Mucosa of descending colon (tissue), 3 donors: ENCODE measurements around the gene COL8A1. TPM values are rescaled to one million over a fixed set of nuclear protein-coding genes. Genes with fewer than 3 reads are reported as not detected.

Experiments used
- ATAC-seq: fragments of 200-7000 bp; cut with Tn5 transposase; one replicate; pipeline ENCODE4 v1.9.1; 2020; ENCODE audit warnings: mild to moderate bottlenecking, moderate library complexity
- DNase-seq, 3 donors: peaks; one replicate each; pipeline ENCODE4 v3.0.0-alpha.2; 2020
- H3K36me3 ChIP-seq: fragments of 200-600 bp; one replicate; pipeline ENCODE4 v1.8.0; 2021; ENCODE audit warnings: low read depth, mild to moderate bottlenecking
- H3K4me1 ChIP-seq: fragments of 200-600 bp; one replicate; pipeline ENCODE4 v1.8.0; 2021; ENCODE audit warnings: low read depth, mild to moderate bottlenecking
- H3K4me3 ChIP-seq: fragments of 200-600 bp; one replicate; pipeline ENCODE4 v1.8.0; 2021; ENCODE audit warnings: mild to moderate bottlenecking
- H3K9me3 ChIP-seq: fragments of 200-600 bp; one replicate; pipeline ENCODE4 v1.8.0; 2021; ENCODE audit warnings: mild to moderate bottlenecking
- intact Hi-C, 2 donors: fragments of 100-400 bp; cut with DNase I in 1 of 2; cut with micrococcal nuclease in 1 of 2; formaldehyde crosslinking; loops; one replicate each; pipeline versions ENCODE4 v1.11.0 to v1.11.1; 2022; cut with DNase I, micrococcal nuclease
- total RNA-seq, 3 donors: library from RNA; stranded (reverse); fragmentation: NEBNext Ultra II Directional in 2 of 3; extraction: Animal tissue kit (Norgen Biotek cat#: 25700) in 2 of 3; gene quantifications; one replicate each; pipeline versions ENCODE4 v1.2.1 to v1.2.4, GENCODE V29; 2021 to 2023
- TF ChIP-seq, protein P1 (sequence below): fragments of 200-600 bp; IDR thresholded peaks from one replicate; pipeline ENCODE4 v1.8.0; 2022; ENCODE audit warnings: antibody characterized with exemption, mild to moderate bottlenecking
- donor health status: DM: no; HTN: no; CAD: no; lungs with moderate emphysema.
- donor health status: DM: no; HTN: no; CAD: no.
- donor health status: DM: no; HTN: yes; CAD: no.

COL8A1 gene
- total RNA-seq, 3 donors from 2014 or later, result 0.75 to 7.6 (median 3.8) TPM

DNA sequence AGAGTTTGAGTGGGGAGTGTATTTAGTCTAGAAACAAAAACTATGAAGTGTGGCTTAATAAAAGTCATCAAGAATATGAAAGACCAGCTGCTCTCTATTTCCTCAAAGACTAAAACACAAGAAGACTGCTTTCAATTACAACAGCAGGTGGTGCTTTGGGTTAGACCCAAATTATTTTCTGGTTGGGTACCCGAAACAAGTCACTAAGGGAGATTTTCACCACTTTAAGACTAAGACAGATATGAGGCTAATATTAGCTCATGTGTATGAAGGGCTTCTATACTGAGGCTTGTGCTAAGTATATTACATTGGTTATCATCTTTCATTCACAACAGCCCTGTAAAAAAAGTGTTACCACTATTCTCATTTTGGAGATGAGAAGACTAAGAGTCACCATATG, 43.1 kb downstream of the COL8A1 start:
- TF ChIP-seq, protein P1, sequence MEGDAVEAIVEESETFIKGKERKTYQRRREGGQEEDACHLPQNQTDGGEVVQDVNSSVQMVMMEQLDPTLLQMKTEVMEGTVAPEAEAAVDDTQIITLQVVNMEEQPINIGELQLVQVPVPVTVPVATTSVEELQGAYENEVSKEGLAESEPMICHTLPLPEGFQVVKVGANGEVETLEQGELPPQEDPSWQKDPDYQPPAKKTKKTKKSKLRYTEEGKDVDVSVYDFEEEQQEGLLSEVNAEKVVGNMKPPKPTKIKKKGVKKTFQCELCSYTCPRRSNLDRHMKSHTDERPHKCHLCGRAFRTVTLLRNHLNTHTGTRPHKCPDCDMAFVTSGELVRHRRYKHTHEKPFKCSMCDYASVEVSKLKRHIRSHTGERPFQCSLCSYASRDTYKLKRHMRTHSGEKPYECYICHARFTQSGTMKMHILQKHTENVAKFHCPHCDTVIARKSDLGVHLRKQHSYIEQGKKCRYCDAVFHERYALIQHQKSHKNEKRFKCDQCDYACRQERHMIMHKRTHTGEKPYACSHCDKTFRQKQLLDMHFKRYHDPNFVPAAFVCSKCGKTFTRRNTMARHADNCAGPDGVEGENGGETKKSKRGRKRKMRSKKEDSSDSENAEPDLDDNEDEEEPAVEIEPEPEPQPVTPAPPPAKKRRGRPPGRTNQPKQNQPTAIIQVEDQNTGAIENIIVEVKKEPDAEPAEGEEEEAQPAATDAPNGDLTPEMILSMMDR, result no peak
- no peaks in the 10 kb centered on the region for H3K36me3 ChIP-seq
- H3K9me3 ChIP-seq, result no peaks in the 10 kb centered on the region
- ATAC-seq (no peak), DNase-seq (no peak)
- intact Hi-C loops, result no loop called here
- no peaks in the 10 kb centered on the region for H3K4me1 ChIP-seq
- no peak overlapping the region for H3K4me3 ChIP-seq

DNA sequence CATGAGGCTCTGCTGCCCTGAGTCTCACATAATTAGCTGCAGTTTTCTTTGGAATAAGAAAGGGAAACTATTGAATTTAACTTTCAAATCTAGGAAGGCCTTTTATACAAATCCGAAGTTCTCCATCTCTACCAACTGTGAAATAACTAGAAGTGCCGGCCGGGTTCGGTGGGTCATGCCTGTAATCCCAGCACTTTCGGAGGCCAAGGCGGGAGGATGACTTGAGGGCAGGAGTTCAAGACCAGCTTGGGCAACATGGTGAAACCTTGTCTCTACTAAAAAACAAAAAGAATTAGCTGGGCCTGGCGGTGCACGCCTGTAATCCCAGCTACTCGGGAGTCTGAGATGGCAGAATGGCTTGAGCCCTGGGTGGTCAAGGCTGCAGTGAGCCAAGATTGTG, 43.6 kb downstream of the COL8A1 start:
- H3K36me3 ChIP-seq, result no peaks in the 10 kb centered on the region
- ATAC-seq (no peak), DNase-seq (no peak)
- H3K4me3 ChIP-seq, result no peak overlapping the region
- no peaks in the 10 kb centered on the region for H3K9me3 ChIP-seq
- TF ChIP-seq, protein P1, result no peak
- no peaks in the 10 kb centered on the region for H3K4me1 ChIP-seq
- intact Hi-C loops, result no loop called here

DNA sequence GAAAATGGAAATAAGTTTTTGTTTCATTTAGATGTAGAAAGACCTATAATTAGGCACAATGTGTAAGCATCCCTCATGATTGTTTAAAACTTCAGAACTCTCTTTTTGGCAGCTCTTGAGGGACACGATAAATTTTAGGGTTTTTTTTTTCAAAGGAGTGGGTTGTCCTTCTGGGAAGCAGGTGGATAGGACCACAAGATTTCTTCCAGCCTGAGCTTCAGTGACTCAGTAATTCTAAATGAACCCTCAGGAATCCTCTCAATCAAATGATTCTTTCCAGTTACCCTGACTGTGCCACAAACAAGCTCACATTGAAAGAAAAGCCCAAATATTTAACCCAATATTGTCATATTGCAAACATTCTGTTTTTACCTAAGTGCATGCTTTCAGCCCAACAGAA, 45.1 kb downstream of the COL8A1 start:
- intact Hi-C loops, result no loop called here
- ATAC-seq, result no peak
- H3K4me3 ChIP-seq, result no peak overlapping the region
- H3K9me3 ChIP-seq, result no peaks in the 10 kb centered on the region
- TF ChIP-seq, protein P1, result no peak
- no peak for DNase-seq
- H3K4me1 ChIP-seq, result no peaks in the 10 kb centered on the region
- H3K36me3 ChIP-seq, result no peaks in the 10 kb centered on the region

- H3K9me3 ChIP-seq, result no peaks in the 10 kb centered on the region
- H3K36me3 ChIP-seq, result no peaks in the 10 kb centered on the region
- intact Hi-C loops, result no loop called here
- DNase-seq (no peak), ATAC-seq (no peak)
- no peaks in the 10 kb centered on the region for H3K4me1 ChIP-seq
- TF ChIP-seq, protein P1, result no peak
- no peak overlapping the region for H3K4me3 ChIP-seq
These were observed 45.5 kb downstream of the COL8A1 start for GRCh38 chr3:99683876-99684275.

GRCh38 chr3:99684644-99685043, 46.2 kb downstream of the COL8A1 start:
- no peaks in the 10 kb centered on the region for H3K9me3 ChIP-seq
- no peaks in the 10 kb centered on the region for H3K36me3 ChIP-seq
- H3K4me3 ChIP-seq, result no peak overlapping the region
- no peaks in the 10 kb centered on the region for H3K4me1 ChIP-seq
- intact Hi-C loops, result no loop called here
- TF ChIP-seq, protein P1, result no peak
- ATAC-seq (no peak), DNase-seq (no peak)

DNA sequence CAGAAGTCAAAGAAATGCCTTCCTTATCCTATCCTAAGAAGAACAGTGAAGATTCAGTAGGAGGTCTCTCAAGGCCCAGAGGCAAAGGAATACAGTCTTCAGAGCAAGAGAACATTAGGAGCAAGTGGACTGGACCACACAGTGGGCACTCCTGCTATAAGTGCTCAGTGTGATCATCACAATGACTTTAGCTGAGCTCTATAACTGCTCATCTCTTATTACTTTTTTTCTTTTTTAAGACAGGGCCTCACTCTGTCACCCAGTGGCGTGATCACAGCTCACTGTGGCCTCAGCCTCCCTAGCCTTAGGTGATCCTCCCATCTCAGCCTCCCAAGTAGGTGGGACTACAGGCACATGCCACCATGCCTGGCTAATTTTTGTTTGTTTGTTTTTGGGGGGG, 48.1 kb downstream of the COL8A1 start:
- no peak for ATAC-seq
- no peaks in the 10 kb centered on the region for H3K9me3 ChIP-seq
- TF ChIP-seq, protein P1, result no peak
- no peak for DNase-seq
- no peaks in the 10 kb centered on the region for H3K4me1 ChIP-seq
- no peaks in the 10 kb centered on the region for H3K36me3 ChIP-seq
- intact Hi-C loops, result no loop called here
- H3K4me3 ChIP-seq, result no peak overlapping the region
